IPS-15b (cell line): ENCODE results near the gene PALM.

ENCODE experiments used
- H3K27me3 ChIP-seq: one replicate; pipeline ENCODE4 v1.6.1; 2013; ENCODE audit warnings: low read length; ENCODE audit not compliant: control insufficient read depth, insufficient read depth
- H3K36me3 ChIP-seq: one replicate; pipeline ENCODE4 v1.6.1; 2013; ENCODE audit warnings: low read length; ENCODE audit not compliant: control insufficient read depth, insufficient read depth
- H3K4me1 ChIP-seq: one replicate; pipeline ENCODE4 v1.6.1; 2013; ENCODE audit warnings: mild to moderate bottlenecking, low read length; ENCODE audit not compliant: control insufficient read depth, insufficient read depth
- H3K4me3 ChIP-seq: one replicate; pipeline ENCODE4 v1.5.1; 2013; ENCODE audit warnings: low read depth, low read length
- H3K9ac ChIP-seq: one replicate; pipeline ENCODE4 v1.6.1; 2013; ENCODE audit warnings: low read depth, mild to moderate bottlenecking, low read length
- H3K9me3 ChIP-seq: one replicate; pipeline ENCODE4 v1.6.1; 2013; ENCODE audit warnings: mild to moderate bottlenecking, low read length; ENCODE audit not compliant: control insufficient read depth, insufficient read depth

The PALM gene

GRCh38 chr19:795691-796581 is 87.2 kb downstream of the PALM start:
- Histone ChIP-seq H3K27me3 (no peaks in the 10 kb centered on the region), H3K4me1 (peaks cover 12% of the 10 kb centered on the region), H3K9ac (no peak overlapping the region), H3K36me3 (peaks cover 19% of the 10 kb centered on the region), H3K9me3 (no peaks in the 10 kb centered on the region), H3K4me3 (no peak overlapping the region)

- H3K36me3 ChIP-seq, result peaks cover 28% of the 10 kb centered on the region
- H3K9me3 ChIP-seq, result no peaks in the 10 kb centered on the region
- peak within 1 kb of the TSS; percentile 65 for H3K4me3 ChIP-seq
- peak within 1 kb of the TSS; percentile 75 for H3K9ac ChIP-seq
- H3K4me1 ChIP-seq, result peaks cover 14% of the 10 kb centered on the region
- no peaks in the 10 kb centered on the region for H3K27me3 ChIP-seq
These were observed 88.2 kb downstream of the PALM start, which contains the start of gene PTBP1 for GRCh38 chr19:796692-797527. PTBP1 (plus strand) TSS chr19:797452; CDS start chr19:797498, 46 bp downstream.
